ENCODE results near the gene WNT7A.

GRCh38 chr3:13825311-13825579 is 54.6 kb downstream of the WNT7A start:
- TF ChIP-seq CTCF (IDR thresholded peaks at IDR 0.05; ENCODE audit: borderline replicate concordance, extremely low read depth, low read length, poor library complexity, severe bottlenecking) = no peak
- TF ChIP-seq EZH2 (IDR thresholded peaks at IDR 0.05; ENCODE audit: borderline replicate concordance, low read depth, low read length, severe bottlenecking) = no peak

All from DND-41 (cell line).